ENCODE data around the gene NKAIN4.

- TF ChIP-seq CTCF (optimal IDR thresholded peaks at IDR 0.05 in 1 of 3, IDR thresholded peaks at IDR 0.05 in 1 of 3, conservative IDR thresholded peaks at IDR 0.05 in 1 of 3; ENCODE audit: extremely low read depth in 1 of 3, insufficient read depth in 2 of 3, low read length in 3 of 3) = no peak
- peak; percentile 28 for TF ChIP-seq EZH2 (IDR thresholded peaks at IDR 0.05; ENCODE audit: low read length)
Measured at GRCh38 chr20:63253438-63254231, 628 bp downstream of the NKAIN4 start.

Data from keratinocyte (primary cell).